K562 (cell line): ENCODE data around the gene CD48. TPM values are rescaled to one million over a fixed set of nuclear protein-coding genes. Genes with fewer than 3 reads are reported as not detected.
A peak's percentile ranks its signal among the peaks of the same experiment; 100 is the strongest.

Experiments used
- ARNT ChIP-seq, 2 experiments: fragments of 450-650 bp; IDR thresholded peaks; 2 replicates each; pipeline ENCODE4 v1.6.1; 2016; ENCODE audit warnings: mild to moderate bottlenecking in 1 of 2
- CAMTA2 ChIP-seq: fragments of 250-450 bp; sonication (Bioruptor Pico); conservative IDR thresholded peaks from 2 replicates; pipeline ENCODE4 v1.5.1; 2022
- CBFA2T3 ChIP-seq: fragments of 450-650 bp; IDR thresholded peaks from 2 replicates; pipeline ENCODE4 v1.6.1; 2017
- MAZ ChIP-seq, 2 experiments: fragments of 450-650 bp in 1 of 2; sonication (generic) in 1 of 2; formaldehyde crosslinking; IDR thresholded peaks in 1 of 2; conservative IDR thresholded peaks in 1 of 2; 2 replicates each; pipeline versions ENCODE4 v1.4.0 to v1.5.0; 2020; ENCODE audit warnings: mild to moderate bottlenecking in 1 of 2, missing genetic modification reagents in 1 of 2
- MEF2D ChIP-seq: conservative IDR thresholded peaks from 2 replicates; pipeline ENCODE4 v1.6.1; 2016; ENCODE audit warnings: low read depth, missing genetic modification characterization, missing compliant biosample characterization
- MIER1 ChIP-seq: fragments of 450-650 bp; IDR thresholded peaks from 2 replicates; pipeline ENCODE4 v1.6.1; 2016; ENCODE audit warnings: antibody characterized with exemption, mild to moderate bottlenecking, low read depth
- MYNN ChIP-seq, 2 experiments: sonication (generic); formaldehyde crosslinking in 1 of 2; IDR thresholded peaks; 2 replicates each; pipeline versions ENCODE4 v1.5.0 to v1.6.1; 2016 to 2020; ENCODE audit warnings: antibody characterized with exemption in 1 of 2, missing genetic modification reagents in 1 of 2
- RBM14 ChIP-seq: fragments of 200-400 bp; formaldehyde crosslinking; IDR thresholded peaks from 2 replicates; pipeline ENCODE4 v1.6.1; 2018; ENCODE audit warnings: low read depth, mild to moderate bottlenecking, low read length, moderate library complexity, borderline replicate concordance; ENCODE audit not compliant: insufficient read depth
- SMAD3 ChIP-seq: fragments of 450-650 bp; formaldehyde crosslinking; conservative IDR thresholded peaks from 2 replicates; pipeline ENCODE4 v1.4.0; 2020; ENCODE audit warnings: mild to moderate bottlenecking
- ZFP36 ChIP-seq: fragments of 150-350 bp; IDR thresholded peaks from 2 replicates; pipeline ENCODE4 v1.6.1; 2018; ENCODE audit warnings: low read length, low read depth; ENCODE audit not compliant: partially characterized antibody
- ZNF124 ChIP-seq: sonication (generic); formaldehyde crosslinking; IDR thresholded peaks from 2 replicates; pipeline ENCODE4 v1.8.1; 2022; ENCODE audit warnings: missing genetic modification reagents
- polyA plus RNA-seq, 8 experiments: library from polyadenylated mRNA; depleted of rRNA in 4 of 8; stranded (reverse) in 5 of 8; unstranded in 3 of 8; fragments of >200 nt; fragmentation: Nextera tagmentation in 2 of 8; fragmentation: Illumina TruSeq in 1 of 8; extraction: Ambion mirVana in 2 of 8; extraction: Trizol in 1 of 8; gene quantifications; 2 replicates each; pipeline versions ENCODE4 v1.2.1 to v1.2.3, GENCODE V29; 2011 to 2014; ENCODE audit warnings: inconsistent platforms in 1 of 8, missing spikeins in 1 of 8
- total RNA-seq, 7 experiments: library from RNA; depleted of rRNA in 6 of 7; stranded (reverse); fragments of >200 nt in 6 of 7; fragmentation: Illumina TruSeq in 2 of 7; extraction: Trizol in 2 of 7; gene quantifications; 2 replicates each; pipeline versions ENCODE4 v1.2.1 to v1.2.3, GENCODE V29; 2011 to 2021; ENCODE audit warnings: low replicate concordance in 1 of 7
- TF ChIP-seq, protein P1 (sequence below), 3 experiments: fragments of 200-800 bp in 1 of 3; sonication (Bioruptor generic) in 1 of 3; sonication (generic) in 1 of 3; formaldehyde crosslinking in 1 of 3; IDR thresholded peaks; 2 replicates each; pipeline versions ENCODE4 v1.6.1 to v1.8.0; 2016 to 2022; ENCODE audit warnings: mild to moderate bottlenecking in 2 of 3, missing compliant biosample characterization in 2 of 3, missing genetic modification characterization in 2 of 3, missing genetic modification reagents in 1 of 3
- TF ChIP-seq, protein P2 (sequence below): fragments of 450-650 bp; formaldehyde crosslinking; IDR thresholded peaks from 2 replicates; pipeline ENCODE4 v1.4.0; 2020; ENCODE audit warnings: mild to moderate bottlenecking, moderate library complexity
- TF ChIP-seq, protein P3 (sequence below): fragments of 450-650 bp; IDR thresholded peaks from 2 replicates; pipeline ENCODE4 v1.6.1; 2018; ENCODE audit warnings: mild to moderate bottlenecking, low read depth; ENCODE audit not compliant: partially characterized antibody
- TF ChIP-seq, protein P4 (sequence below), 2 experiments: fragments of 450-650 bp; conservative IDR thresholded peaks; 2 replicates each; pipeline ENCODE4 v1.6.1; 2017; ENCODE audit warnings: mild to moderate bottlenecking in 2 of 2, moderate library complexity in 2 of 2
- TF ChIP-seq, protein P5 (sequence below): sonication (generic); formaldehyde crosslinking; IDR thresholded peaks from 2 replicates; pipeline ENCODE4 v1.8.0; 2022; ENCODE audit warnings: missing genetic modification reagents, mild to moderate bottlenecking, borderline replicate concordance
- TF ChIP-seq, protein P6 (sequence below): fragments of 250-450 bp; sonication (Bioruptor Pico); IDR thresholded peaks from 2 replicates; pipeline ENCODE4 v1.6.1; 2021; ENCODE audit warnings: mild to moderate bottlenecking

CD48 gene
- total and polyA plus RNA-seq, 9 of the 15 experiments (the other 6 are each of a cell fraction or from before 2014, with no cell fraction given) = 0.10 to 0.42 (median 0.29) TPM; not detected in 3

DNA sequence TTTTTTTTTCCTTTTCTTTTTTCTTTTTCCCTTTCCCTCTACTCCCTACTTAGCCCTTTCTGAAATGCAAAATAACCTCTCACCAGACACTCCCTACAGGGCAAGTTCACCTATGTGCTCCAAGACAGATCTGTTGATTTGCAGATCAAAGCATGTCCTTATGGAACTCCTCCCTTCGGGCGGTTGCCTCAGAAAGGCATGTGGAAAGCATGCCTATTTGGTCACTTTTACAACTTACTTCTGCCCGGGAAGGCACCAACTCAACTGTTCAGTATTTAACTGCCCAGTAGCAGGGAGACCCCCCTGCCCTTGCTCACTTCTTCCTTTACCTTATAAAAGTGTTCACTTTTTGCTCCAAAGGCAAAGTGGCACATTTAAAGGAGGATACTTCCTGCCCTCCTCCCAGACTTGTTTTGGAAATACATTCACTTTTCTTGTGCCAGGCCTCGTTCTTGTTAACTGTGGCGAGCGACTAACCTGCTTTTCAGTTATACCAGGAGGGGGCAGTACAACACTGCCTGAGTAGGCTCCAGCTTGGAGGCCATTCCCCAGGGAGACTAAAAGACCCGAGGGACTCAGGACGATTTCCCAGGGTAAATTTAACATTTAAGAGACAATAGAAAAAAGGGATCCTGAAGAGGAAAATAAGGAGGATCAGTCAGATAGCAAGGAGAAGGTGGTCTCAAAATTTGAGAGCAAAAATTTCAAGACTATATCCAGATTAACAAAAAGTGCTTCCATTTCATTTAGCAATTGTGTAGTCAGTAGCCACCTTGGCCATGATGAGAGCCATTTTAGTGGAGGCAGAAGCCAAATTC, 15.1 kb upstream of the CD48 start (continued):
- TF ChIP-seq, protein P1, sequence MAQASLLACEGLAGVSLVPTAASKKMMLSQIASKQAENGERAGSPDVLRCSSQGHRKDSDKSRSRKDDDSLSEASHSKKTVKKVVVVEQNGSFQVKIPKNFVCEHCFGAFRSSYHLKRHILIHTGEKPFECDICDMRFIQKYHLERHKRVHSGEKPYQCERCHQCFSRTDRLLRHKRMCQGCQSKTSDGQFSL (CRISPR knock-in tag; IDR thresholded peaks at IDR 0.05) = no peak
- TF ChIP-seq, protein P1 (tag; IDR thresholded peaks at IDR 0.05) = peak in 1 of 2 experiments; percentile 13; a peak in 1 of 4 replicates
- TF ChIP-seq RBM14 = no peak
- TF ChIP-seq MIER1 = no peak
- no peak for TF ChIP-seq MYNN (IDR thresholded peaks at IDR 0.05)
- no peak for TF ChIP-seq MYNN (CRISPR knock-in tag; IDR thresholded peaks at IDR 0.05)
- TF ChIP-seq, protein P2, sequence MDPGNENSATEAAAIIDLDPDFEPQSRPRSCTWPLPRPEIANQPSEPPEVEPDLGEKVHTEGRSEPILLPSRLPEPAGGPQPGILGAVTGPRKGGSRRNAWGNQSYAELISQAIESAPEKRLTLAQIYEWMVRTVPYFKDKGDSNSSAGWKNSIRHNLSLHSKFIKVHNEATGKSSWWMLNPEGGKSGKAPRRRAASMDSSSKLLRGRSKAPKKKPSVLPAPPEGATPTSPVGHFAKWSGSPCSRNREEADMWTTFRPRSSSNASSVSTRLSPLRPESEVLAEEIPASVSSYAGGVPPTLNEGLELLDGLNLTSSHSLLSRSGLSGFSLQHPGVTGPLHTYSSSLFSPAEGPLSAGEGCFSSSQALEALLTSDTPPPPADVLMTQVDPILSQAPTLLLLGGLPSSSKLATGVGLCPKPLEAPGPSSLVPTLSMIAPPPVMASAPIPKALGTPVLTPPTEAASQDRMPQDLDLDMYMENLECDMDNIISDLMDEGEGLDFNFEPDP = no peak
- no peak; a peak in 1 of 4 replicates for TF ChIP-seq MAZ (CRISPR knock-in tag; conservative IDR thresholded peaks at IDR 0.05 in 1 of 2, IDR thresholded peaks at IDR 0.05 in 1 of 2)
- TF ChIP-seq, protein P3, sequence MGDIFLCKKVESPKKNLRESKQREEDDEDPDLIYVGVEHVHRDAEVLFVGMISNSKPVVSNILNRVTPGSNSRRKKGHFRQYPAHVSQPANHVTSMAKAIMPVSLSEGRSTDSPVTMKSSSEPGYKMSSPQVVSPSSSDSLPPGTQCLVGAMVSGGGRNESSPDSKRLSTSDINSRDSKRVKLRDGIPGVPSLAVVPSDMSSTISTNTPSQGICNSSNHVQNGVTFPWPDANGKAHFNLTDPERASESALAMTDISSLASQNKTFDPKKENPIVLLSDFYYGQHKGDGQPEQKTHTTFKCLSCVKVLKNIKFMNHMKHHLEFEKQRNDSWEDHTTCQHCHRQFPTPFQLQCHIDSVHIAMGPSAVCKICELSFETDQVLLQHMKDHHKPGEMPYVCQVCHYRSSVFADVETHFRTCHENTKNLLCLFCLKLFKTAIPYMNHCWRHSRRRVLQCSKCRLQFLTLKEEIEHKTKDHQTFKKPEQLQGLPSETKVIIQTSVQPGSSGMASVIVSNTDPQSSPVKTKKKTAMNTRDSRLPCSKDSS = no peak
- TF ChIP-seq ZFP36 = no peak
- 0 out of 2 replicates have a peak, but pooled peaks have one; percentile 6 for TF ChIP-seq MEF2D
- TF ChIP-seq SMAD3 (CRISPR knock-in tag) = no peak
- no peak for TF ChIP-seq CAMTA2 (CRISPR knock-in tag)
- TF ChIP-seq CBFA2T3 = 0 out of 2 replicates have a peak, but pooled peaks have one; percentile 1
- no peak for TF ChIP-seq ARNT (IDR thresholded peaks at IDR 0.05)
- TF ChIP-seq, protein P4, sequence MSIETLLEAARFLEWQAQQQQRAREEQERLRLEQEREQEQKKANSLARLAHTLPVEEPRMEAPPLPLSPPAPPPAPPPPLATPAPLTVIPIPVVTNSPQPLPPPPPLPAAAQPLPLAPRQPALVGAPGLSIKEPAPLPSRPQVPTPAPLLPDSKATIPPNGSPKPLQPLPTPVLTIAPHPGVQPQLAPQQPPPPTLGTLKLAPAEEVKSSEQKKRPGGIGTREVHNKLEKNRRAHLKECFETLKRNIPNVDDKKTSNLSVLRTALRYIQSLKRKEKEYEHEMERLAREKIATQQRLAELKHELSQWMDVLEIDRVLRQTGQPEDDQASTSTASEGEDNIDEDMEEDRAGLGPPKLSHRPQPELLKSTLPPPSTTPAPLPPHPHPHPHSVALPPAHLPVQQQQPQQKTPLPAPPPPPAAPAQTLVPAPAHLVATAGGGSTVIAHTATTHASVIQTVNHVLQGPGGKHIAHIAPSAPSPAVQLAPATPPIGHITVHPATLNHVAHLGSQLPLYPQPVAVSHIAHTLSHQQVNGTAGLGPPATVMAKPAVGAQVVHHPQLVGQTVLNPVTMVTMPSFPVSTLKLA (conservative IDR thresholded peaks at IDR 0.05) = 0 out of 4 replicates have a peak, but pooled peaks of 1 of the 2 experiments have one; percentile 12
- TF ChIP-seq, protein P5, sequence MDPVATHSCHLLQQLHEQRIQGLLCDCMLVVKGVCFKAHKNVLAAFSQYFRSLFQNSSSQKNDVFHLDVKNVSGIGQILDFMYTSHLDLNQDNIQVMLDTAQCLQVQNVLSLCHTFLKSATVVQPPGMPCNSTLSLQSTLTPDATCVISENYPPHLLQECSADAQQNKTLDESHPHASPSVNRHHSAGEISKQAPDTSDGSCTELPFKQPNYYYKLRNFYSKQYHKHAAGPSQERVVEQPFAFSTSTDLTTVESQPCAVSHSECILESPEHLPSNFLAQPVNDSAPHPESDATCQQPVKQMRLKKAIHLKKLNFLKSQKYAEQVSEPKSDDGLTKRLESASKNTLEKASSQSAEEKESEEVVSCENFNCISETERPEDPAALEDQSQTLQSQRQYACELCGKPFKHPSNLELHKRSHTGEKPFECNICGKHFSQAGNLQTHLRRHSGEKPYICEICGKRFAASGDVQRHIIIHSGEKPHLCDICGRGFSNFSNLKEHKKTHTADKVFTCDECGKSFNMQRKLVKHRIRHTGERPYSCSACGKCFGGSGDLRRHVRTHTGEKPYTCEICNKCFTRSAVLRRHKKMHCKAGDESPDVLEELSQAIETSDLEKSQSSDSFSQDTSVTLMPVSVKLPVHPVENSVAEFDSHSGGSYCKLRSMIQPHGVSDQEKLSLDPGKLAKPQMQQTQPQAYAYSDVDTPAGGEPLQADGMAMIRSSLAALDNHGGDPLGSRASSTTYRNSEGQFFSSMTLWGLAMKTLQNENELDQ = no peak
- TF ChIP-seq, protein P6, sequence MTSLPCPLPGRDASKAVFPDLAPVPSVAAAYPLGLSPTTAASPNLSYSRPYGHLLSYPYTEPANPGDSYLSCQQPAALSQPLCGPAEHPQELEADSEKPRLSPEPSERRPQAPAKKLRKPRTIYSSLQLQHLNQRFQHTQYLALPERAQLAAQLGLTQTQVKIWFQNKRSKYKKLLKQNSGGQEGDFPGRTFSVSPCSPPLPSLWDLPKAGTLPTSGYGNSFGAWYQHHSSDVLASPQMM = no peak
- TF ChIP-seq ZNF124 (CRISPR knock-in tag) = no peak
